PC-9 (cell line): ENCODE results near the gene PTAFR. TPM values are rescaled to one million over a fixed set of nuclear protein-coding genes. Genes with fewer than 3 reads are reported as not detected.
A peak's percentile ranks its signal among the peaks of the same experiment; 100 is the strongest.

Source experiments
- BruUV-seq: library from RNA; stranded (reverse); fragments of 400-500 nt; replicated peaks from 2 replicates; lab custom pipeline; 2021; lab: Mats Ljungman, UMichigan
- CTCF ChIA-PET: fragments of 300-600 bp; sonication (Branson Sonifier 250); formaldehyde crosslinking; loops from one replicate; lab custom pipeline; 2022; ENCODE audit warnings: antibody characterized with exemption; lab: Charles Lee
- POLR2A ChIA-PET: fragments of 300-600 bp; sonication (Branson Sonifier 250); formaldehyde crosslinking; loops from one replicate; lab custom pipeline; 2022; ENCODE audit warnings: antibody characterized with exemption; ENCODE audit not compliant: unreplicated experiment; lab: Charles Lee
- DNase-seq, 2 experiments: peaks; one replicate each; pipeline versions ENCODE4 v3.0.0 to v3.0.0-alpha.2; 2015 to 2022; ENCODE audit warnings: mixed read lengths in 1 of 2
- H2AFZ ChIP-seq: fragments of 200-600 bp; sonication (generic); 2 replicates; pipeline ENCODE4 v1.8.1; 2017; ENCODE audit warnings: antibody characterized with exemption
- H3F3A ChIP-seq: fragments of 200-600 bp; sonication (generic); 2 replicates; pipeline ENCODE4 v1.8.1; 2017; ENCODE audit warnings: antibody characterized with exemption, mild to moderate bottlenecking, low read depth; ENCODE audit not compliant: insufficient read depth
- H3K27ac ChIP-seq: fragments of 200-600 bp; sonication (generic); 2 replicates; pipeline ENCODE4 v1.6.1; 2016; ENCODE audit warnings: mixed run types
- H3K27me3 ChIP-seq: fragments of 200-600 bp; sonication (generic); 2 replicates; pipeline ENCODE4 v1.6.1; 2016; ENCODE audit warnings: low read depth, mixed run types; ENCODE audit not compliant: insufficient read depth
- H3K36me3 ChIP-seq: fragments of 200-600 bp; sonication (generic); 2 replicates; pipeline ENCODE4 v1.6.1; 2016; ENCODE audit warnings: low read depth, mixed run types
- H3K4me1 ChIP-seq: fragments of 200-600 bp; sonication (generic); replicated peaks from 2 replicates; pipeline ENCODE4 v1.6.1; 2016; ENCODE audit warnings: mixed run types; ENCODE audit not compliant: insufficient read depth
- H3K4me2 ChIP-seq: fragments of 200-600 bp; sonication (generic); 2 replicates; pipeline ENCODE4 v1.6.1; 2017; ENCODE audit warnings: mixed run types
- H3K4me3 ChIP-seq: fragments of 200-600 bp; sonication (generic); 2 replicates; pipeline ENCODE4 v1.6.1; 2016; ENCODE audit warnings: mixed run types
- H3K79me2 ChIP-seq: fragments of 200-600 bp; sonication (generic); 2 replicates; pipeline ENCODE4 v1.6.1; 2017; ENCODE audit warnings: low read depth, mixed run types
- H3K9me2 ChIP-seq: fragments of 200-600 bp; sonication (generic); 2 replicates; pipeline ENCODE4 v1.8.1; 2017; ENCODE audit warnings: mild to moderate bottlenecking; ENCODE audit not compliant: insufficient read depth
- H3K9me3 ChIP-seq: fragments of 200-600 bp; sonication (generic); 2 replicates; pipeline ENCODE4 v1.8.1; 2016; ENCODE audit warnings: low read depth; ENCODE audit not compliant: insufficient read depth
- H4K20me1 ChIP-seq: fragments of 200-600 bp; sonication (generic); 2 replicates; pipeline ENCODE4 v1.8.1; 2017; ENCODE audit not compliant: insufficient read depth
- CTCF ChIP-seq: fragments of 200-600 bp; sonication (generic); conservative IDR thresholded peaks from 2 replicates; pipeline ENCODE4 v1.6.1; 2017; ENCODE audit warnings: mixed run types, antibody characterized with exemption, mild to moderate bottlenecking, moderate library complexity
- EZH2 ChIP-seq: fragments of 200-600 bp; sonication (generic); IDR thresholded peaks from 2 replicates; pipeline ENCODE4 v1.8.0; 2017; ENCODE audit warnings: antibody characterized with exemption, low read depth
- intact Hi-C: fragments of 100-400 bp; cut with micrococcal nuclease; formaldehyde crosslinking; loops from one replicate; pipeline ENCODE4 v1.10.0; 2022; ENCODE audit not compliant: unreplicated experiment
- total RNA-seq: library from RNA; stranded (reverse); gene quantifications from 2 replicates; pipeline ENCODE4 v1.2.3, GENCODE V29; 2021

Gene PTAFR
- total RNA-seq, 1 experiment from 2014 or later: 12.2 TPM

DNA sequence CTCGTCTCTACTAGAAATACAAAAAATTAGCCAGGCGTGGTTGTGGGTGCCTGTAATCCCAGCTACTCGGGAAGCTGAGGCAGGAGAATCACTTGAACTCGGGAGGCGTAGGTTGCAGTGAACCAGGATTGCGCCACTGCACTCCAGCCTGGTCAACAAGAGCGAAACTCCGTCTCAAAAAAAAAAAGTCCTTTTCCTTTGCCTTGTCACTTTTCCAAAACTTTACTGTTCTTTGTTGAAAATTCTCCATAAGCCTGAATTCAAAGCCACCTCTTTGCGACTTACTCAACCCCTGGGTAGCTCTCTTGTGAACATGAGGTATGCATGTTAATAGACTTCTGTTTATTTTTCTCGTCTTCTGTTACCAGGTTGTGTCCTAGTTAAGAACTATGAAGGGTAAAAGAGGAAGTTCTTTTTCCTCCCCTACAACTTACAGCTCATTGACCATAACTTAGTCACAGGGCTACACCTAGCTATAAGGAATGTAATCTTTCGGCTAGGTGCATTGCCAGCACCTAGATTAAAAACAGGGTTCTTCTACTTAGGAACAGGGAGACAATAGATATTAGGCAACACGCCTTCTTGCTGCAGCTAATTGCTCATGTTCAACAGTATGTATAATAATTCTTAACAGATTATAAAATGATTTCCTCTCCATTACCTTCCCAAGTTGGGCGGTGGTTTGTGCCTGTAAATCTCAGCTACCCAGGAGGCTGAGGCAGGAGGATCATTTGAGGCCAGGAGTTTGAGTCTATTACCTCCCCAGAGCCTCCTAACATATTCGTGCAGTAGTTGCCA lies 40.9 kb downstream of the PTAFR start:
- POLR2A ChIA-PET: interaction anchor here (0.6 to 0.9 kb wide), 4 partner anchors 62 to 480 kb away, joined by 4 to 29 read pairs (median 6); no protein-coding TSS in a partner anchor
- Histone ChIP-seq H3K27me3 (no peaks in the 10 kb centered on the region), H3K79me2 (no peaks in the 10 kb centered on the region), H3K9me2 (no peaks in the 10 kb centered on the region), H3K4me2 (peak overlapping the region; percentile 62), H4K20me1 (no peaks in the 10 kb centered on the region), H3F3A (peaks cover 47% of the 10 kb centered on the region), H3K36me3 (no peaks in the 10 kb centered on the region), H3K9me3 (no peaks in the 10 kb centered on the region), H3K4me1 (peaks cover 38% of the 10 kb centered on the region), H3K4me3 (peak overlapping the region; percentile 21; the same call in 1 of the 2 replicates), H3K27ac (peak overlapping the region; percentile 94), H2AFZ (peak overlapping the region; percentile 42)
- TF ChIP-seq EZH2: no peak
- TF ChIP-seq CTCF: no peak
- CTCF ChIA-PET: interaction anchor here (0.5 to 2.3 kb wide), 4 partner anchors 18 to 540 kb away, joined by 3 to 10 read pairs (median 6); no protein-coding TSS in a partner anchor
- intact Hi-C loops: loop anchor here (5.0 kb wide), 1 partner anchor 48 kb away; the partner anchor contains the start of gene EYA3
- peak; percentile 42 to 97 for DNase-seq
- BruUV-seq: no TSS peak

- no peak for DNase-seq
- TF ChIP-seq CTCF (no peak), EZH2 (no peak)
- no peaks in the 10 kb centered on the region for H3K9me3 ChIP-seq
- peaks cover 43% of the 10 kb centered on the region for H3K4me1 ChIP-seq
- H2AFZ ChIP-seq: peak overlapping the region; percentile 42; the same call in 1 of the 2 replicates
- peak overlapping the region; percentile 21; the same call in 1 of the 2 replicates for H3K4me3 ChIP-seq
- ChIA-PET POLR2A (no interaction called here), CTCF (interaction anchor here (0.6 to 2.3 kb wide), 2 partner anchors 43 to 541 kb away, joined by 10 read pairs; no protein-coding TSS in a partner anchor)
- no TSS peak for BruUV-seq
- H3K36me3 ChIP-seq: no peaks in the 10 kb centered on the region
- no peaks in the 10 kb centered on the region for H3K27me3 ChIP-seq
- intact Hi-C loops: loop anchor here (5.0 kb wide), 1 partner anchor 47 kb away; the partner anchor contains the start of gene EYA3
- H3F3A ChIP-seq: peaks cover 55% of the 10 kb centered on the region
- peak overlapping the region; percentile 94 for H3K27ac ChIP-seq
- no peaks in the 10 kb centered on the region for H3K79me2 ChIP-seq
- H3K9me2 ChIP-seq: no peaks in the 10 kb centered on the region
- H3K4me2 ChIP-seq: peak overlapping the region; percentile 62
- no peaks in the 10 kb centered on the region for H4K20me1 ChIP-seq
Observed at GRCh38 chr1:28134651-28135207, 41.8 kb downstream of the PTAFR start.
